ENCODE measurements around the gene RAPGEF5. TPM values are rescaled to one million over a fixed set of nuclear protein-coding genes. Genes with fewer than 3 reads are reported as not detected.

RAPGEF5 gene
- polyA plus RNA-seq, 1 of the 3 experiments (the other 2 are of a cell fraction), result 1.2 TPM

DNA sequence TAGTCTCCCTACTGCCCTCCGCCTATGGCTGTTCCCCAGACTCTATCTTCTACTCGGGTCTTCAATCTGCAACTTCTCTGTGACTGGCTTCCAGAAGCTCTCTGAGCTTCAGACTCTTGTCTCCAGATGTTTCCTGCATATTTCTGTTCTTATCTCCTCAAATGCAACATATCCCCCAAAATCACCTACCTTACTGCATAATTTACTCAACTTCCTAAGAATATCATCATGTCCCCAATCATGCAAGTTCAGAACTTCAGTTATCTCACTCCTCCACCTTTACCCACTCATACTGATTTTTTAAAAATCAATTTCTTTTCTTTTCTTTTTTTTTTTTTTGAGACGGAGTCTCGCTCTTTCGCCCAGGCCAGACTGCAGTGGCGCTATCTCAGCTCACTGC is 68.8 kb downstream of the RAPGEF5 start:
- no peak for DNase-seq
- ChIA-PET CTCF (interaction anchor here (0.8 kb wide), 1 partner anchor 11 kb away, joined by 4 read pairs; no protein-coding TSS in a partner anchor), POLR2A (no interaction called here)
- Histone ChIP-seq H3K27me3 (ENCODE audit: insufficient read depth) (no peaks in the 10 kb centered on the region), H3K79me2 (ENCODE audit: insufficient read depth) (no peaks in the 10 kb centered on the region), H3K4me3 (ENCODE audit: low read depth in 2 of 2, low read length in 1 of 2) (no peak overlapping the region), H2AFZ (ENCODE audit: low read depth) (no peak overlapping the region), H3K4me1 (ENCODE audit: control insufficient read depth in 1 of 2, insufficient read depth in 2 of 2, low read depth in 1 of 2, low read length in 1 of 2) (no peaks in the 10 kb centered on the region), H3K9ac (no peak overlapping the region), H3K27ac (ENCODE audit: low read depth in 2 of 2, low read length in 1 of 2) (no peak overlapping the region), H4K20me1 (ENCODE audit: insufficient read depth) (no peaks in the 10 kb centered on the region), H3K9me2 (no peaks in the 10 kb centered on the region), H3F3A (replicated peaks; ENCODE audit: insufficient read depth) (no peaks in the 10 kb centered on the region), H3K36me3 (replicated peaks in 1 of 2; ENCODE audit: control insufficient read depth in 1 of 2, insufficient read depth in 2 of 2, low read length in 1 of 2) (peaks cover 3 to 7% of the 10 kb centered on the region in 2 experiments), H3K9me3 (no peaks in the 10 kb centered on the region), H3K4me2 (no peak overlapping the region)
- WGBS (ENCODE audit: low lambda C conversion rate), result 86% methylated on average over 6 of the region's 6 CpGs
- TF ChIP-seq, protein P1, sequence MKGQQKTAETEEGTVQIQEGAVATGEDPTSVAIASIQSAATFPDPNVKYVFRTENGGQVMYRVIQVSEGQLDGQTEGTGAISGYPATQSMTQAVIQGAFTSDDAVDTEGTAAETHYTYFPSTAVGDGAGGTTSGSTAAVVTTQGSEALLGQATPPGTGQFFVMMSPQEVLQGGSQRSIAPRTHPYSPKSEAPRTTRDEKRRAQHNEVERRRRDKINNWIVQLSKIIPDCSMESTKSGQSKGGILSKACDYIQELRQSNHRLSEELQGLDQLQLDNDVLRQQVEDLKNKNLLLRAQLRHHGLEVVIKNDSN (IDR thresholded peaks at IDR 0.05; ENCODE audit: borderline replicate concordance, low read depth), result no peak
- no peak for TF ChIP-seq GATA2 (CRISPR knock-in tag; IDR thresholded peaks at IDR 0.05)
- TF ChIP-seq POLR2AphosphoS5 (IDR thresholded peaks at IDR 0.05; ENCODE audit: low read depth, low read length), result no peak
- no peak for TF ChIP-seq RCOR1 (IDR thresholded peaks at IDR 0.05; ENCODE audit: low read length)
- TF ChIP-seq ELF1 (IDR thresholded peaks at IDR 0.05), result no peak
- TF ChIP-seq, protein P2, sequence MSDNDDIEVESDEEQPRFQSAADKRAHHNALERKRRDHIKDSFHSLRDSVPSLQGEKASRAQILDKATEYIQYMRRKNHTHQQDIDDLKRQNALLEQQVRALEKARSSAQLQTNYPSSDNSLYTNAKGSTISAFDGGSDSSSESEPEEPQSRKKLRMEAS (IDR thresholded peaks at IDR 0.05; ENCODE audit: low read depth), result no peak
- no peak for TF ChIP-seq SMC3 (IDR thresholded peaks at IDR 0.05; ENCODE audit: low read depth, low read length)
- no peak for TF ChIP-seq TAF1 (IDR thresholded peaks at IDR 0.05; ENCODE audit: borderline replicate concordance, low read depth, low read length)
- TF ChIP-seq CHD2 (IDR thresholded peaks at IDR 0.05; ENCODE audit: low read length, partially characterized antibody), result no peak
- TF ChIP-seq NFIC (IDR thresholded peaks at IDR 0.05; ENCODE audit: borderline replicate concordance), result no peak
- no peak for TF ChIP-seq JUND (IDR thresholded peaks at IDR 0.05)
- no peak for TF ChIP-seq RXRA (IDR thresholded peaks at IDR 0.05; ENCODE audit: borderline replicate concordance, low read depth)
- TF ChIP-seq MXI1 (IDR thresholded peaks at IDR 0.05; ENCODE audit: low read depth, low read length), result no peak
- TF ChIP-seq, protein P3, sequence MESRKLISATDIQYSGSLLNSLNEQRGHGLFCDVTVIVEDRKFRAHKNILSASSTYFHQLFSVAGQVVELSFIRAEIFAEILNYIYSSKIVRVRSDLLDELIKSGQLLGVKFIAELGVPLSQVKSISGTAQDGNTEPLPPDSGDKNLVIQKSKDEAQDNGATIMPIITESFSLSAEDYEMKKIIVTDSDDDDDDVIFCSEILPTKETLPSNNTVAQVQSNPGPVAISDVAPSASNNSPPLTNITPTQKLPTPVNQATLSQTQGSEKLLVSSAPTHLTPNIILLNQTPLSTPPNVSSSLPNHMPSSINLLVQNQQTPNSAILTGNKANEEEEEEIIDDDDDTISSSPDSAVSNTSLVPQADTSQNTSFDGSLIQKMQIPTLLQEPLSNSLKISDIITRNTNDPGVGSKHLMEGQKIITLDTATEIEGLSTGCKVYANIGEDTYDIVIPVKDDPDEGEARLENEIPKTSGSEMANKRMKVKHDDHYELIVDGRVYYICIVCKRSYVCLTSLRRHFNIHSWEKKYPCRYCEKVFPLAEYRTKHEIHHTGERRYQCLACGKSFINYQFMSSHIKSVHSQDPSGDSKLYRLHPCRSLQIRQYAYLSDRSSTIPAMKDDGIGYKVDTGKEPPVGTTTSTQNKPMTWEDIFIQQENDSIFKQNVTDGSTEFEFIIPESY (IDR thresholded peaks at IDR 0.05; ENCODE audit: borderline replicate concordance, low read depth), result no peak
- TF ChIP-seq TEAD4 (IDR thresholded peaks at IDR 0.05; ENCODE audit: borderline replicate concordance, insufficient read depth), result no peak
- TF ChIP-seq, protein P4, sequence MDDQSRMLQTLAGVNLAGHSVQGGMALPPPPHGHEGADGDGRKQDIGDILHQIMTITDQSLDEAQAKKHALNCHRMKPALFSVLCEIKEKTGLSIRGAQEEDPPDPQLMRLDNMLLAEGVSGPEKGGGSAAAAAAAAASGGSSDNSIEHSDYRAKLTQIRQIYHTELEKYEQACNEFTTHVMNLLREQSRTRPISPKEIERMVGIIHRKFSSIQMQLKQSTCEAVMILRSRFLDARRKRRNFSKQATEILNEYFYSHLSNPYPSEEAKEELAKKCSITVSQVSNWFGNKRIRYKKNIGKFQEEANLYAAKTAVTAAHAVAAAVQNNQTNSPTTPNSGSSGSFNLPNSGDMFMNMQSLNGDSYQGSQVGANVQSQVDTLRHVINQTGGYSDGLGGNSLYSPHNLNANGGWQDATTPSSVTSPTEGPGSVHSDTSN (IDR thresholded peaks at IDR 0.05), result no peak
- TF ChIP-seq NRF1 (IDR thresholded peaks at IDR 0.05; ENCODE audit: low read depth, low read length), result no peak
